ACC112 (cell line): ENCODE results near the gene TBXAS1.
A peak's percentile ranks its signal among the peaks of the same experiment; 100 is the strongest.
"Not testable (repeated sequence)": the region's sequence is repeated elsewhere in the genome, so short reads cannot be mapped to it uniquely, and the experiment has no call there.

Experiments
- H2AFZ ChIP-seq: fragments of 200-600 bp; sonication (generic); one replicate; pipeline ENCODE4 v1.6.0; 2017; ENCODE audit warnings: antibody characterized with exemption, low read length; ENCODE audit not compliant: unreplicated experiment
- H3K27ac ChIP-seq: fragments of 200-600 bp; sonication (generic); 2 replicates; pipeline ENCODE4 v1.5.1; 2014; ENCODE audit warnings: low read depth, mild to moderate bottlenecking, antibody characterized with exemption, low read length, moderate library complexity
- H3K27me3 ChIP-seq: fragments of 200-600 bp; sonication (generic); 2 replicates; pipeline ENCODE4 v1.6.1; 2014; ENCODE audit warnings: mild to moderate bottlenecking, antibody characterized with exemption, low read length, moderate library complexity, mixed read lengths; ENCODE audit not compliant: insufficient read depth
- H3K36me3 ChIP-seq: fragments of 200-600 bp; sonication (generic); 2 replicates; pipeline ENCODE4 v1.6.1; 2016; ENCODE audit warnings: mild to moderate bottlenecking, antibody characterized with exemption, low read length, moderate library complexity, mixed read lengths; ENCODE audit not compliant: insufficient read depth
- H3K4me1 ChIP-seq: fragments of 200-600 bp; sonication (generic); one replicate; pipeline ENCODE4 v1.6.1; 2016; ENCODE audit warnings: low read length, mixed read lengths; ENCODE audit not compliant: insufficient read depth, unreplicated experiment, control insufficient read depth
- H3K4me3 ChIP-seq: fragments of 200-600 bp; sonication (generic); 2 replicates; pipeline ENCODE4 v1.5.1; 2014; ENCODE audit warnings: mild to moderate bottlenecking, low read depth, low read length
- H3K79me2 ChIP-seq: fragments of 200-600 bp; sonication (generic); one replicate; pipeline ENCODE4 v1.6.0; 2016; ENCODE audit warnings: low read length; ENCODE audit not compliant: control insufficient read depth, unreplicated experiment, insufficient read depth

TBXAS1 gene

GRCh38 chr7:139825666-139826290 is 3.3 kb upstream of the TBXAS1 start:
- Histone ChIP-seq H2AFZ (peak overlapping the region; percentile 28), H3K27me3 (no peaks in the 10 kb centered on the region; the same call in 1 of the 2 replicates), H3K36me3 (no peaks in the 10 kb centered on the region), H3K4me3 (no peak overlapping the region), H3K4me1 (peaks cover 13% of the 10 kb centered on the region), H3K27ac (no peak overlapping the region), H3K79me2 (no peaks in the 10 kb centered on the region)

DNA sequence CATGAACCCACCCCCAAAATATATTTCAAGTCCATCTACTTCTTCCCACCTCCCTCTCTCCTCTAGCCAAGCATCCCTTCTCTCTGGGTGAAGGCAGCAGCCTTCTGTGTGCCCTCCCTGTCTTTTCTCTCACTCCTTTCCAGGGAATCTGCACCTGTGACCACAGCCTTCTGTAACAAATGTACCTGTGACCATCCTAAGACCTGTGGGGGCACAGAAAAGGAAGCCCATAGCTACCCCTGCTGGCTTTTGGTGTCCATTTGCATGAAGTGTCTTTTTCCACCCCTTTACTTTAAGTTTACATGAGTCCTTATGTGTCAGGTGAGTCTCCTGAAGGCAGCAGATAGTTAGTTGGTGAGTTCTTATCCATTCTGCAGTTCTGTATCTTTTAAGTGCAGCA is 2.0 kb upstream of the TBXAS1 start:
- no peaks in the 10 kb centered on the region for H3K36me3 ChIP-seq
- H3K4me1 ChIP-seq, result peaks cover 13% of the 10 kb centered on the region
- H3K79me2 ChIP-seq, result no peaks in the 10 kb centered on the region
- no peaks in the 10 kb centered on the region; the same call in 1 of the 2 replicates for H3K27me3 ChIP-seq
- no peak overlapping the region for H2AFZ ChIP-seq
- no peak overlapping the region for H3K27ac ChIP-seq
- no peak overlapping the region for H3K4me3 ChIP-seq

DNA sequence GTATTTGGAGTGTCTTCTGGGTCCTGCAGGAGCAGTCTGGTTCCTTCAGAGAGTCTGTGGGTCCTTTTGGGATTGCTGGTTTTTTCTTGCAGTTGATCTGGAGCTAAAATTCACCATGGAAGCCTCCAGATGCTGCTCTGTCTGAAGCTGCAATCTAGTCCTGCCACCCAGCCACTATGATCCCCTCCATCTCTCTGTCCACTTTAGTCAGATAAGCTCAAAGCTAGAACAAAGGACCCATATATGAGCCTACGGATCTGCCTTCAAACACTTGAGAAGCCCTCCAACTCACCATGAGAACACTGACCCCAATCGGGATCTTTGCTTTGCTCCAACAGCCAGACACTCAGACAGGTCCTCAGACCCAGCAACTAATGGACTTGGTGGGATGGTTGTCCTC is 618 bp upstream of the TBXAS1 start:
- no peak overlapping the region for H3K27ac ChIP-seq
- no peaks in the 10 kb centered on the region; the same call in 1 of the 2 replicates for H3K27me3 ChIP-seq
- no peaks in the 10 kb centered on the region for H3K79me2 ChIP-seq
- H2AFZ ChIP-seq, result no peak overlapping the region
- no peak overlapping the region for H3K4me3 ChIP-seq
- no peaks in the 10 kb centered on the region for H3K36me3 ChIP-seq
- peaks cover 13% of the 10 kb centered on the region for H3K4me1 ChIP-seq

DNA sequence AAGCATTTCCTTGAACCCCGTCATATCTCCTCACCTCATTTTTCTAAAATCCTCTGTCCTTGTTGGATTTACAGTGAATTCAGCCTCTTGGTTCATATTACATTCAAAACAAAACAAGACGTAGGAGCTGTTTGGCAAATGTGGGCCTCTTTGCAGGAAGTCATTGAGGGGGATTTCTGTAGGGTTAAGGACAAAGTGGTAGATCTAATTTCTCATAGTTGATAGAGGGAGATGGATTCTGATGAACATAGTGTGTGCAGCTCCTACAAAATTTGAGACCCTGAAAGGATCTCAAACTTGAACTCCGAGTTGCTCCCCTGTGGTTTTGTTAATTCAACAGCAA is 682 bp downstream of the TBXAS1 start:
- H3K4me1 ChIP-seq, result peaks cover 13% of the 10 kb centered on the region
- H2AFZ ChIP-seq, result no peak overlapping the region
- H3K4me3 ChIP-seq, result no peak overlapping the region

DNA sequence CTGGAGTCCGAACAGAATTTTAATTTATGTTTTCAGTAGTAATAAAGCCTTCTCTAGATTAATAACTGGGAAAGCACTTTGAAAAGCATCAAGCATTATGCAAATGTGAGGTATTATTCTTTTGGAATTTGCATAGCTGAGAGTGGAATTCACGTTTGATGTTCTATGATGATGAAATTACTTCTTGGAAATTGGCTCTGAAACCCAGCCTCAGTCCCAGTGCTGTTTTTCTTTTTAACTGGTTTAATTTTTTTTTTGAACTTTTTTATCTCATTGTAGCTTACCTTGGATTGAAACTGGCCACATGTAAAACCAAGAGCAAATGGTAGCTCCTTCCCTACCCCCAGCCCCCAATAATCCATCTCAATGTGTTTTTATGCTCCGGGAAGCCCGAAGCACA is 1.2 kb downstream of the TBXAS1 start:
- no peaks in the 10 kb centered on the region; the same call in 1 of the 2 replicates for H3K27me3 ChIP-seq
- H3K4me3 ChIP-seq, result no peak overlapping the region
- no peaks in the 10 kb centered on the region for H3K79me2 ChIP-seq
- no peak overlapping the region for H3K27ac ChIP-seq
- H2AFZ ChIP-seq, result no peak overlapping the region
- no peaks in the 10 kb centered on the region for H3K36me3 ChIP-seq
- H3K4me1 ChIP-seq, result peaks cover 13% of the 10 kb centered on the region

More for the DNA sequence above, 682 bp downstream of the TBXAS1 start:
- H3K27ac ChIP-seq, result no peak overlapping the region
- no peaks in the 10 kb centered on the region for H3K36me3 ChIP-seq
- no peaks in the 10 kb centered on the region; the same call in 1 of the 2 replicates for H3K27me3 ChIP-seq
- no peaks in the 10 kb centered on the region for H3K79me2 ChIP-seq

GRCh38 chr7:139830782-139831501 is 1.9 kb downstream of the TBXAS1 start:
- Histone ChIP-seq H3K36me3 (no peaks in the 10 kb centered on the region), H3K27ac (no peak overlapping the region), H3K4me3 (no peak overlapping the region), H3K27me3 (no peaks in the 10 kb centered on the region; the same call in 1 of the 2 replicates), H3K4me1 (peaks cover 6% of the 10 kb centered on the region), H3K79me2 (no peaks in the 10 kb centered on the region), H2AFZ (no peak overlapping the region)

DNA sequence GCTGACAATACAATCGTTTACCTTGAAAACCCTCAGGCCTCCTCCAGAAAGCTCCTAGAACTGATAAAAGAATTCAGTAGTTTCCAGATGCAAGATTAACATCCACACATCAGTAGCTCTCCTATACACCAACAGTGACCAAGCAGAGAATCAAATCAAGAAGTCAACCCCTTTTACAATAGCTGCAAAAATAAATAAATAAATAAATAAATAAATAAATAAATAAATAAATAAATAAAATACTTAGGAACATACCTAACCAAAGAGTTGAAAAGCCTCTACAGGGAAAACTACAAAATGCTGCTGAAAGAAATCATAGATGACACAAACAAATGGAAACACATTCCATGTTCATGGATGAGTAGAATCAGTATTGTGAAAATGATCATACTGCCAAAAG is 6.8 kb downstream of the TBXAS1 start:
- not testable (repeated sequence) for H3K79me2 ChIP-seq, H3K27me3 ChIP-seq, H3K27ac ChIP-seq, H3K36me3 ChIP-seq, H3K4me3 ChIP-seq, H2AFZ ChIP-seq, H3K4me1 ChIP-seq

GRCh38 chr7:139837291-139837690 is 8.2 kb downstream of the TBXAS1 start:
- H3K36me3 ChIP-seq, result not testable (repeated sequence)

GRCh38 chr7:139838276-139838675 is 9.2 kb downstream of the TBXAS1 start:
- no peak overlapping the region for H3K4me3 ChIP-seq
- H3K79me2 ChIP-seq, result no peaks in the 10 kb centered on the region
- H2AFZ ChIP-seq, result no peak overlapping the region

More at GRCh38 chr7:139837291-139837690, 8.2 kb downstream of the TBXAS1 start:
- H2AFZ ChIP-seq, H3K27ac ChIP-seq, H3K27me3 ChIP-seq, H3K4me1 ChIP-seq, H3K4me3 ChIP-seq, H3K79me2 ChIP-seq: not testable (repeated sequence)

GRCh38 chr7:139838876-139839275 is 9.8 kb downstream of the TBXAS1 start:
- Histone ChIP-seq H3K4me1 (no peaks in the 10 kb centered on the region), H3K27ac (no peak overlapping the region), H3K27me3 (no peaks in the 10 kb centered on the region), H3K36me3 (no peaks in the 10 kb centered on the region), H3K4me3 (no peak overlapping the region), H2AFZ (no peak overlapping the region), H3K79me2 (no peaks in the 10 kb centered on the region)

More at GRCh38 chr7:139838276-139838675, 9.2 kb downstream of the TBXAS1 start:
- no peaks in the 10 kb centered on the region for H3K27me3 ChIP-seq
- H3K27ac ChIP-seq, result no peak overlapping the region
- no peaks in the 10 kb centered on the region for H3K36me3 ChIP-seq
- H3K4me1 ChIP-seq, result no peaks in the 10 kb centered on the region

DNA sequence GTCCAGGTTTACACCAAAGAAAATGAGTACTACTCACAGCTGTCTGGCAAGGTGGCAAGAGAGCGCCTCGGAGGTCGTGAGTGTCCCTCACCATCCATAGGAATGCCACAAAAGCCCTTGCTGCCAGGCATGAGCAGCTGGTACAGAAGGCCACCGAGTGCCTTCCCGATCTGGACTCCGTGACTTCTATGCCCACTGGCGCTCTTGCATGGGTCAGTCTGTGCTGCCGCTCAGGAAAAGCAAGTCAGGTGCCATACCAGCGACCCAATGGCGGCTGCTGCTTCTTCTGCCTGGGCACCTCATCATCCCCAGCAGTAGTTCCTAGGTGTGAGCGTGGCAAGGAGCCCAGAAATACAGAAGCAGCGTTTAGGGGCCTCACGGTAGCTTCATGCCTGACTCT is 11.7 kb downstream of the TBXAS1 start:
- Histone ChIP-seq H3K27me3 (no peaks in the 10 kb centered on the region), H3K36me3 (no peaks in the 10 kb centered on the region), H3K4me1 (no peaks in the 10 kb centered on the region), H3K4me3 (no peak overlapping the region), H3K79me2 (no peaks in the 10 kb centered on the region), H3K27ac (no peak overlapping the region), H2AFZ (no peak overlapping the region)
